Muscle of arm (tissue), 12 donors: ENCODE results near the gene SLC5A11. TPM values are rescaled to one million over a fixed set of nuclear protein-coding genes. Genes with fewer than 3 reads are reported as not detected.
A peak's percentile ranks its signal among the peaks of the same experiment; 100 is the strongest.
"Not testable (repeated sequence)": the region's sequence is repeated elsewhere in the genome, so short reads cannot be mapped to it uniquely, and the experiment has no call there.

Experiments used
- DNase-seq: peaks from one replicate; pipeline ENCODE4 v3.0.0-alpha.2; 2013
- polyA plus RNA-seq, 12 donors: library from polyadenylated mRNA; unstranded; fragments of 120-200 nt; gene quantifications; one replicate each; pipeline ENCODE4 v1.2.1, GENCODE V29; 2013; ENCODE audit not compliant: insufficient read length in 12 of 12

The SLC5A11 gene
- polyA plus RNA-seq, 12 donors = 0.11 to 0.69 (median 0.33) TPM; not detected in 8

- peak; percentile 53 for DNase-seq
These were observed 12.7 kb downstream of the SLC5A11 start for GRCh38 chr16:24858219-24859041.

GRCh38 chr16:24861461-24861860 is 15.7 kb downstream of the SLC5A11 start:
- no peak for DNase-seq

- no peak for DNase-seq
These were observed 18.0 kb downstream of the SLC5A11 start for GRCh38 chr16:24863582-24864437.

- no peak for DNase-seq
These were observed 23.3 kb downstream of the SLC5A11 start for GRCh38 chr16:24869033-24869432.

DNA sequence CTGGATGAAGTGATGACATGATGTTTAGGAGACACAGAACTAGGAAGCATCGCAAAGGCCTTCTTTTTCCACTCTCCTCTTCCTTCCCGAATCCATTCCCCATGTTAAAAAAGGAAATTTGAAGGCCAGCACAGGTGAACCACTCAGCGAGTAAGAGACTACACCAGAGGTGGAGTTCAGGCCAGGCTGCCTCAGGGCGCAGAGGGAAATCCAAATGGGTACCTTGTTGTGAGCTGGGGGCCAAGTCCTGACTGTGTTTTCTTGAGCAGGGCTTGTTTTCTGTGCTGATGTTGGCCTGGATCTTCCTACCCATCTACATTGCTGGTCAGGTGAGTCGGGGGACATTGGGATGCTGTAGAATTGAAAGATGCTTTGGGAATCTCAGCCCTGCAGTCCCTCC is 26.1 kb downstream of the SLC5A11 start:
- no peak for DNase-seq

DNA sequence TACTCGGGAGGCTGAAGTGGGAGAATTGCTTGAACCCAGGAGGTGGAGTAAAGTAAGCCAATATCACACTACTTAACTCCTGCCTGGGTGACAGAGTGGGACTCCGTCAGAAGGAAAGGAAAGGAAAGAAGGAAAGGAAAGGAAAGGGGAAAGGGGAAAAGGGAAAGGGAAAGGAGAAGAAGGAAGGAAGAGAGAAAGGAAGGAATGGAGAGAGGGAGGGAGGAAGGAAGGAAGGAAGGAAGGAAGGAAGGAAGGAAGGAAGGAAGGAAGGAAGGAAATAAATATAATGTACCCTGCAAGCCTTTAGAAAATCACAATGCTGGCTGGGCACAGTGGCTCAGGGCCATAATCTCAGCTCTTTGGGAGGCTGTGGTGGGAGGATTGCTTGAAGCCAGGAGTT is 27.3 kb downstream of the SLC5A11 start:
- DNase-seq = no peak

DNA sequence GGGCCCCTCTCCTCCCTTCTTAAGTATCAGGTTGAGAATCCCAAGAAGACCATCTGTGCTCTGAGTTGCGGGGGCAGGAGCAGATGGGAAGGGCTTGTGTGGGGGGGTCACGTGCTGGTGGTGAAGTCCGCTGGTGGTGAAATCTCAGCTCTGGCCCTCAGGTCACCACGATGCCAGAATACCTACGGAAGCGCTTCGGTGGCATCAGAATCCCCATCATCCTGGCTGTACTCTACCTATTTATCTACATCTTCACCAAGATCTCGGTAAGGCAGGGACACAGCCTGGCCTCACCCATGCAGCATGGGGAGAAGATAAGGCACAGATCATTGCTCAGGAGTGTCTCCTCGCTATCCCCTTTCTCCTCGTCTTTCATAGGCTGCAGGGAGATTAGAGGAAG is 29.7 kb downstream of the SLC5A11 start:
- no peak for DNase-seq

DNA sequence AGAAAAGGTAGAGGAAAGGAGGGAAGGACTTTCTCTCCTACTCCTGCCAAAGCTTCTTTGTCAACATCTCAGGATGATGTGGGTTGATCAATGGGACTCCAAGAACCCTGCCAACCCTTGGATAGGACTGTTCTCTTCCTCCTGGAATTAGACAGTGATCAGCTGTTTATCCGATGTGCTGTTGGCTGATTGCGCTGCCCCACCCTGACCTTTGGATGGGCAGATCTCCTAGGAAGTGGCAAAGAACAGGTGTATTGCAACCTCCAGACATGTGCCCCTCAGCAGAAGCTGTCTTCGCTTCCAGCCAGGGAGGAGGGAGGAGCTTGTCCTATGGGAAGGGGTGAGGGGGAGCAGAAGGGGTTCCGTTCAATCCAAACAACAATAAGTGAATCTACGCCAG is 30.5 kb downstream of the SLC5A11 start:
- DNase-seq = no peak

DNA sequence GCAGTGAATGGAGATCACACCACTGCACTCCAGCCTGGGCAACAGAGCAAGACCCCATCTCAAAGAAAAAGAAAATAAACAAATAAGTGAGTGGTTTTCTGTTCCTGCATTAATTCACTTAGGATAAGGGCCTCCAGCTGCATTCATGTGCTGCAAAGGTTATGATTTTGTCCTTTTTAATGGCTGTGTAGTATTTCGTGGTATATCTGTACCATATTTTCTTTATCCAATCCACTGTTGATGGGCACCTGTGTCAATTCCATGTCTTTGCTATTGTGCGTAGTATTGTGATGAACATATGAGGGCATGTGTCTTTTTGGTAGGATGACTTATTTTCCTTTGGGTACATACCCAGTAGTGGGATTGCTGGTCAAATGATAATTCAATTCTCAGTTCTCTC is 33.9 kb downstream of the SLC5A11 start:
- no peak for DNase-seq

GRCh38 chr16:24883714-24884151 is 38.0 kb downstream of the SLC5A11 start:
- DNase-seq = no peak

DNA sequence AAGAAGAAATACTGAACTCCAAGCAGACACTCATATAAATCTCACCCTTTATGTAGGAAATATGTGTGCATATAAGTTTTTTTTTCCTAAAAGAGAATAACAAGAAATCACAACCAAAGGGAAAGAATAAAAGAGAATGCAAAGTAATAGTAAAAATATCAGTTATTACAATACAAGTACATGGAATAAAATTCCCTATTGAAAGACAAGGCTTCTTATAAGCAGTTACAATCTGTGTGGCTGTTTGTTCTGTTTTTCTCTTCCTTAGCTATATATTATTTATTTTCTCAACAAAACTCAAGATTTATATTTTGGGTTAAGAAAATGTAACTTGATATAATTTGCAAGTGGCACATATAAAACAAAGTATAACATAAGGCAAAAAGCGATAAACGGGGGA is 41.7 kb downstream of the SLC5A11 start:
- no peak for DNase-seq

DNA sequence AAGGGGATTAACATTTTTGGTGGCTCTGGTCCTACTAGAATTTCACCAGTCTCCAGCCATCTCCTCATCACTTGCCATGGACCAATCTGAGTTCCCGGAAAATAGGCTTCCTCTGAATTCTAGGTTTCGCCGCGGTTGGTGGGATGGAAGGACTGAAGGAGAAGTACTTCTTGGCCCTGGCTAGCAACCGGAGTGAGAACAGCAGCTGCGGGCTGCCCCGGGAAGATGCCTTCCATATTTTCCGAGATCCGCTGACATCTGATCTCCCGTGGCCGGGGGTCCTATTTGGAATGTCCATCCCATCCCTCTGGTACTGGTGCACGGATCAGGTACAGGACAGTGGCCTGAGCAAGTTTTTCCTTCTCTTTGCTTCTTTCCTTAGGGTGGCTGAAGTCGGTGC is 45.0 kb downstream of the SLC5A11 start:
- no peak for DNase-seq

GRCh38 chr16:24896439-24896838 is 50.7 kb downstream of the SLC5A11 start:
- no peak for DNase-seq

DNA sequence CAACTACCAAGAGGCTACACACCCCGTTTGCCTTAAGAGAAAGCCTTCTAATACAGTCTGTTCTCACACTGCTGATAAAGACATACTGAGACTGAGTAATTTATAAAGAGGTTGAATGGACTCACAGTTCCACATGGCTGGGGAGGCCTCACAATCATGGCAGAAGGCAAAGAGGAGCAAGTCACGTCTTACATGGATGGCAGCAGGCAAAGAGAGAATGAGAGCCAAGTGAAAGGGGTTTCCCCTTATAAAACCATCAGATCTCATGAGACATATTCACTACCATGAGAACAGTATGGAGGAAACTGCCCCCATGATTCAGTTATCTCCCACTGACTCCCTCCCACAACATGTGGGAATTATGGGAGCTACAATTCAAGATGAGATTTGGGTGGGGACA is 51.8 kb downstream of the SLC5A11 start:
- DNase-seq = not testable (repeated sequence)

GRCh38 chr16:24900230-24900629 is 54.5 kb downstream of the SLC5A11 start:
- no peak for DNase-seq

DNA sequence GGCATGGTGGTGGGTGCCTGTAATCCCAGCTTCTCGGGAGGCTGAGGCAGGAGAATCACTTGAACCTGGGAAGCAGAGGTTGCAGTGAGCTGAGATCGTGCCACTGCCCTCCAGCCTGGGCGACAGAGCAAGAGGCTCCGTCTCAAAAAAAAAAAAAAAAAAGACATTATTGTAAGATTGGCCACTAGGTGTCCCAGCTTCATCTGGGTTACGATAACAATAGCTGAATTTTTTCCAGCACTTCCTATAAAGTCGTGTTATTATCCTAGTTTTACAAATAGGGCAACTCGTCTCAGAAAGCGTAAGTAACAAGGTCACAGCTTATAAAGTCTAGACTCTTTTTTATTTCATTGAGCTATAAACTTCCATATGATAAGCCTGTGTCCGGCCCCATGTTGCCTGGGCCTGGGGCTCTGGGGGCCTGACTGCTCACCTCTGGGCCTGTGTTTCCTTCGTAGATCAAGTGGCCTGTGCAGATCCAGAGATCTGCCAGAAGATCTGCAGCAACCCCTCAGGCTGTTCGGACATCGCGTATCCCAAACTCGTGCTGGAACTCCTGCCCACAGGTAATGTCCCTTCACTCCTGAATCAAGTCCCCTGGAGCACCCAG is 60.5 kb downstream of the SLC5A11 start:
- peak; percentile 11 for DNase-seq

DNA sequence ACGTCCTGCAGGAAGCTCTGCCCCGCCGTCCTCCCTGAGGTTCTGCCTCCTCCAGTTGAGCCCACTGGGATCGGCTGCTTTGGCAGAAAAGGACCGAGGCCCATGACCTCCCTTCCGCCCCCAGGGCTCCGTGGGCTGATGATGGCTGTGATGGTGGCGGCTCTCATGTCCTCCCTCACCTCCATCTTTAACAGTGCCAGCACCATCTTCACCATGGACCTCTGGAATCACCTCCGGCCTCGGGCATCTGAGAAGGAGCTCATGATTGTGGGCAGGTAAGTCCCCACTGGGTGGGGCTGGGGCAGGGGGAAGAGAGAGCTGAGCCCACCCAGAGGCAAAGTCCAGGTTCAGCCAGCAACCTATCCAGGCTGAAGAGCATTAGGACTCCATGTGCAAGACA is 61.1 kb downstream of the SLC5A11 start:
- no peak for DNase-seq

- DNase-seq = no peak
These were observed 63.0 kb downstream of the SLC5A11 start for GRCh38 chr16:24908716-24909115.

DNA sequence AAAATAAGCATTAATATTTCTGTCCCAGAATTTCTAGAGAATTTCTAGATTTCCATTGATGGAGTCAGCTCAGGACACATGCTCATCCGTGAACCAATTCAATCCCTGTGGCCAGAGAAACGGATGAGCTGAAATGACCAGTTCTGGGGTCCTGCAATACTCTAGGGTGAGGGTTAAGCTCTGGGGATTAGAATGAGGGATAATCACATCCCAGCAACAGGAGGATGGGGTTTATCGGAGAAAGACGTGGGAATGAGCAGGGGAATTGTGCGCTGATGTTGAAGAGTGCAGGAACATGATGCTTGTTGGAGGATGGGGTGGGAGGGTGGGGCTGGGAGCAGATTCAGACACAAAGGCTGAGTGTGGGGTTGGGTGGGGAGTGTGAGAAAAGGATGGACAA is 64.1 kb downstream of the SLC5A11 start:
- no peak for DNase-seq

- no peak for DNase-seq
These were observed 69.3 kb downstream of the SLC5A11 start for GRCh38 chr16:24915019-24915418.

GRCh38 chr16:24915576-24915975 is 69.8 kb downstream of the SLC5A11 start:
- no peak for DNase-seq

DNA sequence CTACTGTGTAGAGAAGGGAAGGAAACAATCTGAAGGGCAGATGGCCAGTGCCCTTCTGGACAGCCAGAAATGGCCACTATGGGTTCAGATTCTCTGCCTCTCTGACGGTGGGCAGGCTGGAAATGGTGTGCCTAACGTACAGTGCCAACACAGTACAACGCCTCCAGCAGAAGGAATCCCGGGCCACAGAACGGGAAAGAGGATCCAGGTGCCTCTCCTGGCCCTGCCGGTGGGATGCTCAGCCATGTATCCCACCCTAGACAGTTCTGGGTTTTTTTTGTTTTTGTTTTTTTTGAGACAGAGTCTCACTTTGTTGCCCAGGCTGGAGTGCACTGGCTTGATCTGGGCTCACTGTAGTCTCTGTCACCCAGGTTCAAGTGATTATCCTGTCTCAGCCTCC is 71.5 kb downstream of the SLC5A11 start:
- no peak for DNase-seq

GRCh38 chr16:24917891-24918290 is 72.1 kb downstream of the SLC5A11 start:
- DNase-seq = no peak
